OCI-LY1 (cell line): Measurements from ENCODE around the gene TENM4.

Experiments used
- H2AFZ ChIP-seq: fragments of 200-600 bp; sonication (generic), shearing (Covaris generic); 2 replicates; pipeline ENCODE4 v1.6.0; 2014; ENCODE audit warnings: antibody characterized with exemption, mild to moderate bottlenecking, low read length
- H3F3A ChIP-seq: fragments of 200-600 bp; sonication (generic), shearing (Covaris generic); 2 replicates; pipeline ENCODE4 v1.6.0; 2014; ENCODE audit warnings: mild to moderate bottlenecking, antibody characterized with exemption, low read length, moderate library complexity; ENCODE audit not compliant: insufficient read depth
- H3K27ac ChIP-seq: fragments of 200-600 bp; sonication (generic); 2 replicates; pipeline ENCODE4 v1.5.1; 2014; ENCODE audit warnings: low read length, mixed run types, mild to moderate bottlenecking, low read depth; ENCODE audit not compliant: poor library complexity, severe bottlenecking
- H3K27me3 ChIP-seq: fragments of 200-600 bp; sonication (generic); 2 replicates; pipeline ENCODE4 v1.6.0; 2014; ENCODE audit warnings: antibody characterized with exemption, mild to moderate bottlenecking, low read length, moderate library complexity; ENCODE audit not compliant: insufficient read depth
- H3K36me3 ChIP-seq: fragments of 200-600 bp; sonication (generic); 2 replicates; pipeline ENCODE4 v1.6.1; 2014; ENCODE audit warnings: mild to moderate bottlenecking, antibody characterized with exemption, low read length, moderate library complexity, mixed read lengths; ENCODE audit not compliant: insufficient read depth
- H3K4me1 ChIP-seq: fragments of 200-600 bp; sonication (generic); 2 replicates; pipeline ENCODE4 v1.5.1; 2014; ENCODE audit warnings: mild to moderate bottlenecking, low read length, moderate library complexity; ENCODE audit not compliant: insufficient read depth, severe bottlenecking
- H3K4me2 ChIP-seq: fragments of 200-600 bp; sonication (generic), shearing (Covaris generic); 2 replicates; pipeline ENCODE4 v1.6.1; 2014; ENCODE audit warnings: low read length
- H3K4me3 ChIP-seq: fragments of 200-600 bp; sonication (generic); 2 replicates; pipeline ENCODE4 v1.5.1; 2014; ENCODE audit warnings: low read length, low read depth, mild to moderate bottlenecking, mixed read lengths; ENCODE audit not compliant: poor library complexity, severe bottlenecking
- H3K79me2 ChIP-seq: fragments of 200-600 bp; shearing (Covaris generic); 2 replicates; pipeline ENCODE4 v1.6.1; 2016; ENCODE audit warnings: mixed run types, low read length, mixed read lengths; ENCODE audit not compliant: insufficient read depth
- H3K9ac ChIP-seq: fragments of 200-600 bp; sonication (generic), shearing (Covaris generic); 2 replicates; pipeline ENCODE4 v1.6.1; 2014; ENCODE audit warnings: mild to moderate bottlenecking, low read length, mixed read lengths
- H3K9me2 ChIP-seq: fragments of 200-600 bp; sonication (generic), shearing (Covaris generic); 2 replicates; pipeline ENCODE4 v1.6.1; 2014; ENCODE audit warnings: low read depth, mild to moderate bottlenecking, low read length, mixed read lengths
- H3K9me3 ChIP-seq: fragments of 200-600 bp; shearing (Covaris generic); 2 replicates; pipeline ENCODE4 v1.6.1; 2014; ENCODE audit warnings: low read length, mixed read lengths
- H4K20me1 ChIP-seq: fragments of 200-600 bp; sonication (generic), shearing (Covaris generic); 2 replicates; pipeline ENCODE4 v1.6.0; 2016; ENCODE audit warnings: mild to moderate bottlenecking, low read length; ENCODE audit not compliant: insufficient read depth
- EZH2 ChIP-seq: fragments of 200-600 bp; sonication (generic), shearing (Covaris generic); IDR thresholded peaks from 2 replicates; pipeline ENCODE4 v1.8.0; 2017; ENCODE audit warnings: borderline replicate concordance, mixed run types, mild to moderate bottlenecking, antibody characterized with exemption, low read length, moderate library complexity, mixed read lengths
- TF ChIP-seq, protein P1 (sequence below): fragments of 200-600 bp; sonication (generic), shearing (Covaris generic); IDR thresholded peaks from 2 replicates; pipeline ENCODE4 v1.5.1; 2017; ENCODE audit warnings: mild to moderate bottlenecking, antibody characterized with exemption, low read length, moderate library complexity, mixed read lengths

Gene TENM4

DNA sequence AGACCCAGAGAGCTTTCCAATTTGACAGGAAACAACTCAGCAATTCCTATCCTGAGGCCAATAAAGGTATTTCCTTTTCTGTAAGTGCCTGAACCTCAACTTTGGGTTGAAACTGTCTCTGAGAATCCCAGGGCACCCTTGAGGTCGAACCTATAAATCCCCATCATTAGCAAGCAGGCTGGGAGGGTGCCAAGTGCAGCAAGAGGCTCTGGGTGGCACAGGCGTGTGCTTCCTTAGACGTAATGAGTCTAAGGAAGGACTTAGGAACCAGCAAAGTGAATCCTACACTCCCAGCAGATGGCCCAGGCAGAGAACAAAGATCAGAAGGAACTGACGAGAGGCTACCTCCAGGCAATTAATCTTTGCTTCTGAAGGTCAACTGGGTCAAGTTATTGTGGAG lies 631.9 kb downstream of the TENM4 start:
- Histone ChIP-seq H3K9me3 (no peaks in the 10 kb centered on the region), H3K27me3 (no peaks in the 10 kb centered on the region), H3K4me2 (no peak overlapping the region), H3K27ac (no peak overlapping the region), H2AFZ (no peak overlapping the region), H3K4me3 (no peak overlapping the region), H3F3A (no peaks in the 10 kb centered on the region), H3K9ac (no peak overlapping the region), H3K9me2 (no peaks in the 10 kb centered on the region), H3K36me3 (no peaks in the 10 kb centered on the region), H3K4me1 (no peaks in the 10 kb centered on the region), H4K20me1 (no peaks in the 10 kb centered on the region), H3K79me2 (no peaks in the 10 kb centered on the region)
- TF ChIP-seq EZH2 = no peak
- TF ChIP-seq, protein P1, sequence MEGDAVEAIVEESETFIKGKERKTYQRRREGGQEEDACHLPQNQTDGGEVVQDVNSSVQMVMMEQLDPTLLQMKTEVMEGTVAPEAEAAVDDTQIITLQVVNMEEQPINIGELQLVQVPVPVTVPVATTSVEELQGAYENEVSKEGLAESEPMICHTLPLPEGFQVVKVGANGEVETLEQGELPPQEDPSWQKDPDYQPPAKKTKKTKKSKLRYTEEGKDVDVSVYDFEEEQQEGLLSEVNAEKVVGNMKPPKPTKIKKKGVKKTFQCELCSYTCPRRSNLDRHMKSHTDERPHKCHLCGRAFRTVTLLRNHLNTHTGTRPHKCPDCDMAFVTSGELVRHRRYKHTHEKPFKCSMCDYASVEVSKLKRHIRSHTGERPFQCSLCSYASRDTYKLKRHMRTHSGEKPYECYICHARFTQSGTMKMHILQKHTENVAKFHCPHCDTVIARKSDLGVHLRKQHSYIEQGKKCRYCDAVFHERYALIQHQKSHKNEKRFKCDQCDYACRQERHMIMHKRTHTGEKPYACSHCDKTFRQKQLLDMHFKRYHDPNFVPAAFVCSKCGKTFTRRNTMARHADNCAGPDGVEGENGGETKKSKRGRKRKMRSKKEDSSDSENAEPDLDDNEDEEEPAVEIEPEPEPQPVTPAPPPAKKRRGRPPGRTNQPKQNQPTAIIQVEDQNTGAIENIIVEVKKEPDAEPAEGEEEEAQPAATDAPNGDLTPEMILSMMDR = no peak

DNA sequence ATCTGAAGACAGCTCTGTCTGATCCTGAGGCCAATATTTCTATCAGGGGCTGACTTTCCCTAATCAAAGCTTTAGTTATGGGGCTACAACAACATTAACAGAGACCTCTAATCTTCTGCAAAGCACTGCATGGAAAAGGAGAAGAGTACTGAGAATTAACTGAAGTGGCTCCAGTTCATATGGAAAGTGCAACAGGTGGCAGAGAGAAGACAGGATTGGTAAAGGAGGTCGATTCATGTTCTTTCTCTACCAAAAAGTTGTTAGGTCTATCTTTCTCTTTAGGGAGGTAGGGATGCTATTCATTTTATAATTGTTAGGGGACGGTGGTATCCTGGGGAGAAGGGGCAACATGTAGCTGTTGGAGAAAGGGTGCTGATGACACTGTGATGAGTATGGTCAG lies 633.5 kb downstream of the TENM4 start:
- Histone ChIP-seq H3K27ac (no peak overlapping the region), H3K27me3 (no peaks in the 10 kb centered on the region), H3K9me3 (no peaks in the 10 kb centered on the region), H3K9ac (no peak overlapping the region), H3K79me2 (no peaks in the 10 kb centered on the region), H4K20me1 (no peaks in the 10 kb centered on the region), H2AFZ (no peak overlapping the region), H3K36me3 (no peaks in the 10 kb centered on the region), H3F3A (no peaks in the 10 kb centered on the region), H3K4me1 (no peaks in the 10 kb centered on the region), H3K9me2 (no peaks in the 10 kb centered on the region), H3K4me3 (no peak overlapping the region), H3K4me2 (no peak overlapping the region)
- TF ChIP-seq, protein P1 = no peak
- TF ChIP-seq EZH2 = no peak

DNA sequence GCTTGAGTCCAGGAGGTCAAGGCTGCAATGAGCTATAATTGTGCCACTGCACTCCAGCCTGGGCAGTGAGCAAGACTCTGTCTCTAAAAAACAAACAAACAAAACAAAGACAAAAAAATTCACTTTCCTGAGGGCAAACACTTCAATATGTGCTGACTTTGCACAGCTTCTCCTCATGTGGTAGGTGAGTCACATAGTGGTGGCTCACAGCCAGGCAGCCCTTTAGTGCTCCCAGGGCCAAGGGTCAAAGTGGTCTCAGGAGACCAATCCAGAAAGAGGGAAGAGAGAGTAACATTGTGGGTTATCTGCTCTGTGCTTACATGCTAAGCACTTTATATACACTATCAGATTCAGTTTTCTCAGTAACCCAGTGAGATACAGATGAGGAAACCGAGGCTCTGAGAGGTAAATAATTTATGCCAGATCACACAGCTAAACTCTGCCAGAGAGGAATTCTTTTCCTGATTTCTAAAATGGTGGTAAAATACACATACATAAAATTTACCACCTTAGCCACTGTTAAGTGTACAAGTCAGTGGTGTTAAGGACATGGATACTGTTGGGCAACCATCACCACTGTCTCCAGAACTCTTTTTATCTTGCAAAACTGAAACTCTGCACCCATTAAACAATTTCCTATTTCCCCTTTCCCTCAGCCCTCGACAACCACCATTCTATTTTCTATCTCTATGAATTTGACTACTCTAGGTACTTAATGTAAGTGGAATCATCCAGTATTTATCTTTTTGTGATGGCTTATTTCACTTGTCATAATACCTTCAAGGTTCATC lies 634.4 kb downstream of the TENM4 start:
- Histone ChIP-seq H3K36me3 (no peaks in the 10 kb centered on the region), H4K20me1 (no peaks in the 10 kb centered on the region), H2AFZ (no peak overlapping the region), H3K9me3 (no peaks in the 10 kb centered on the region), H3K9ac (no peak overlapping the region), H3K27me3 (no peaks in the 10 kb centered on the region), H3K4me1 (no peaks in the 10 kb centered on the region), H3F3A (no peaks in the 10 kb centered on the region), H3K27ac (no peak overlapping the region), H3K4me3 (no peak overlapping the region), H3K4me2 (no peak overlapping the region), H3K79me2 (no peaks in the 10 kb centered on the region), H3K9me2 (no peaks in the 10 kb centered on the region)
- TF ChIP-seq, protein P1 = no peak
- TF ChIP-seq EZH2 = no peak
